VCaP (cell line): ENCODE data around the gene TYW1.
"Not testable (repeated sequence)": the region's sequence is repeated elsewhere in the genome, so short reads cannot be mapped to it uniquely, and the experiment has no call there.

ENCODE experiments used
- H3K27ac ChIP-seq: fragments of 450-650 bp; 2 replicates; pipeline ENCODE4 v1.5.1; 2017
- TF ChIP-seq, protein P1 (sequence below): fragments of 450-650 bp; conservative IDR thresholded peaks from 2 replicates; pipeline ENCODE4 v1.5.1; 2017; ENCODE audit warnings: mild to moderate bottlenecking, moderate library complexity

The TYW1 gene

DNA sequence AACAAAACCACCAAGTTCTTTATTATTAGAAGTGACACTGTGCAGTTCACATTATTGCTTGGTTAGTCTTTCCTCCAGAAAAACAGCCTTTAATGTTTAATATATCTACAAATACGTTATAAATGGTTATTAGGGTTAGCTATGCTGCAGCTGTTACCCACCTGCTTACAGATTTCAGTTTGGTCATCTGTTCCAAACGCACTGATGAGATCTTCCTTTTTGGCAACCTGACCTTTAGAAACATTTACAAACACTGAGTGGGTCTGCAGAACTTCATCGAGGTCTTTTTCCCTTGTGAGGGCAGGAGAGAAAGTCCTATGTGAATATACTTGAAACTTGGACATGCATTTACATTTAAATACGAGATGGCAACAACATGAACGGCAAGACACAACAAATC, 2.6 kb upstream of the TYW1 start:
- H3K27ac ChIP-seq = peak overlapping the region; percentile 82

- peak overlapping the region; percentile 82 for H3K27ac ChIP-seq
- TF ChIP-seq, protein P1, sequence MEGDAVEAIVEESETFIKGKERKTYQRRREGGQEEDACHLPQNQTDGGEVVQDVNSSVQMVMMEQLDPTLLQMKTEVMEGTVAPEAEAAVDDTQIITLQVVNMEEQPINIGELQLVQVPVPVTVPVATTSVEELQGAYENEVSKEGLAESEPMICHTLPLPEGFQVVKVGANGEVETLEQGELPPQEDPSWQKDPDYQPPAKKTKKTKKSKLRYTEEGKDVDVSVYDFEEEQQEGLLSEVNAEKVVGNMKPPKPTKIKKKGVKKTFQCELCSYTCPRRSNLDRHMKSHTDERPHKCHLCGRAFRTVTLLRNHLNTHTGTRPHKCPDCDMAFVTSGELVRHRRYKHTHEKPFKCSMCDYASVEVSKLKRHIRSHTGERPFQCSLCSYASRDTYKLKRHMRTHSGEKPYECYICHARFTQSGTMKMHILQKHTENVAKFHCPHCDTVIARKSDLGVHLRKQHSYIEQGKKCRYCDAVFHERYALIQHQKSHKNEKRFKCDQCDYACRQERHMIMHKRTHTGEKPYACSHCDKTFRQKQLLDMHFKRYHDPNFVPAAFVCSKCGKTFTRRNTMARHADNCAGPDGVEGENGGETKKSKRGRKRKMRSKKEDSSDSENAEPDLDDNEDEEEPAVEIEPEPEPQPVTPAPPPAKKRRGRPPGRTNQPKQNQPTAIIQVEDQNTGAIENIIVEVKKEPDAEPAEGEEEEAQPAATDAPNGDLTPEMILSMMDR = peak; percentile 66
These were observed 2.0 kb upstream of the TYW1 start for GRCh38 chr7:66994691-66995049.

GRCh38 chr7:66995050-66995776, 1.4 kb upstream of the TYW1 start, which contains the start of gene SBDS:
Gene SBDS, minus strand, starts transcription at chr7:66995586. Its CDS starts 169 bp downstream, at chr7:66995417.
- H3K27ac ChIP-seq = peak within 1 kb of the TSS; percentile 82
- TF ChIP-seq, protein P1 = peak; percentile 29

DNA sequence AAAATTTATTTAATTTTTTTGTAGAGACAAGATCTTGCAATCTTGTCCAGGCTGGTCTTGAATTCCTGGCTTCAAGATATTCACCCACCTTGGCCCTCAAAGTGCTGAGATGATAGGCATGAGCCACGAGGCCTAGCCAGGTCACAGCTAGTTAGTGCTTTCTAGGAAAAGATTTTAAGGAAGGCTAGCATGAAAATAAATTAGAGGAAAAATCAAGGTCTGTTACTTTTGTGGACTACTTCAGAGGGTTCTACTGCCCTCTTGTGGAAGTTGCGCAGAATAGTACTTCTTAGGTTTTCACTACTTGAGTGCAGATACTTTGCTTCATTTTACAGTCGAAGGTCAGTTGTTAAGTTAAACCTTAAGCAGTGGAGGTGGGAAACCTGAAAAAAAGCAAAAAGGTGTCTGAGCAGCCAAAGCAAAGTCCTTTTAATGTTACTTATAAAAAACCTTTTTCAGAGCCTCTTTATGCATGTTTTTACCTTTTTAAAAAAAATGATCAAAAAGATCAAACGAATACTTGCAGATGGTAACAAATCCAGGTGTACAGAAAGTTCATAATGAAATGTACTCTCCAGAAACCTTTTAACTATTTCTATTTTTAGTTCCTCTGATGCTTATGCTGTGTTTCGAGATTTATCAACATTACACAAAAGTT, 4.1 kb downstream of the TYW1 start:
- not testable (repeated sequence) for H3K27ac ChIP-seq
- TF ChIP-seq, protein P1 = peak; percentile 59

DNA sequence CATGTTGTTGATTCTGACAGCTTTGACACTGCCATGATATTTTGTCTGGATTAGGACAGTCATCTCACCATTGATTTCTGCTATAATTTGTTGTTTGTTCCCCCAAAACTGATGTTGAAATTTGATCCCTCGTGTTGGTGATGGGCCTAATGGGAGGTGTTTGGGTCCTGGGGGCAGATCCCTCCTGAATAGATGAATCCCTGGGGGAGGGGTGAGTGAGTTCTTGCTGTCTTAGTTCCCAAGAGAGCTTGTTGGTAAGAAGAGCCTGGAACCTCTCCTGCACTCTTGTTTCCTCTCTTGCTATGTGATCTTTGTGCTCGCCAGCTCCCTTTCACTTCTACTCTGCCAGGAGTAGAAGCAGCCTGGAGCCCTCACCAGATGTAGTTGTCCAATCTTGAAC, 7.5 kb downstream of the TYW1 start:
- H3K27ac ChIP-seq = not testable (repeated sequence)

DNA sequence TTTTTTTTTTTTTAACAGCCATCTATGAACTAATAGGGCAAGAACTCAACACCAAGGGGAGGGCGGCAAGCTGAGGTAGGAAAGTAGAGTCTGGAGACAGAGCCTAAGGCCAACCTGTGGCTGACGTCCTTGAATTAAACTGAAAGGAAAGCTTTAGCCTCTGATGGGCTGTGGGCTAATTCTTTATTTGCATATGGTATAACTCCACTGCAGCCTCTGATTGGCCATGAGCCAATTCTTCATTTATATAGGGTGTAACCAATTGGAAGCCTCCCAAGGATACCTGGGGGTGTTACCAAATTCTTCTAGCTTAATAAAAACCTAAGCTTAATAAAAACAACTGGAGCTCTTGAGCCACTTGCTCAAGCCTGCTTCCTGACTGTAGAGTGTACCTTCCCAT, 10.3 kb downstream of the TYW1 start:
- TF ChIP-seq, protein P1 = no peak
- no peak overlapping the region for H3K27ac ChIP-seq

DNA sequence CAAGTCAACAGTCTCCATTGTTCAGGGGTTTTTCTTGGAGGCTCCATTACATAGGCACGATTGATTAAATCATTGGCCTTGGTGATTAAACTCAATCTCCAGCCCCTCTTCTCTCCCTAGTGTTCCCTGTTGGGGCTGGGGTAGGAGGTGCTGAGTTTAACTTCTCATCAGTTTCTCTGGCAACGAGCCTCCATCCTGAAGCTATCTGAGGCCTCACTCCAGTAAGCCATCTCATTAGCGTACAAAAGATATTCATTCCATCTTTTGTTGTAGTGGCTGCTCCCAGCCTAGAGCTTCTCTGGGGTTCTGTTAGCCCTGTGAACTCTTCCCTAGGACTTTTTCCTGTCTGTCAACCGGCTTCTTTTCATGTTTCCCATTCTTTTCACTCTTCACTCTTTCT, 11.6 kb downstream of the TYW1 start:
- TF ChIP-seq, protein P1 = no peak
- H3K27ac ChIP-seq = no peak overlapping the region

DNA sequence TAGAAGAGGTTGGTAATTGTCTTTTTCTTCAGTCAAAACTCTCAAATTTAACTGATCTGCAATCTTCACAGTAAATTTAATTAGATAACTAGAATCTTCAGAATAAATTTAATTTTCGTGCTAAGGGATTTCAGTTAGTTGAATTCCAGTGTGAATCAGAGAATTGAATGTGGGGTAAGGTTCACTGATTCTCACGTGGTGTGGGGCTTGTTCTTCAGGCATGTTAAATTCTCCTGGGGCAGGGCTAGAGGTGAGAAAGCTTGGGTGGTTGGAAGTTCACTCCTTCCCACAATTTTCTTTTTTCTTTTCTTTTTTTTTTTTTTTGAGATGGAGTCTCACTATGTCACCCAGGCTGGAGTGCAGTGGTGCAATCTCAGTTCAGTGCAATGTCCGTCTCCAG, 13.0 kb downstream of the TYW1 start:
- not testable (repeated sequence) for H3K27ac ChIP-seq

- not testable (repeated sequence) for H3K27ac ChIP-seq
These were observed 17.5 kb downstream of the TYW1 start for GRCh38 chr7:67014076-67014622.

DNA sequence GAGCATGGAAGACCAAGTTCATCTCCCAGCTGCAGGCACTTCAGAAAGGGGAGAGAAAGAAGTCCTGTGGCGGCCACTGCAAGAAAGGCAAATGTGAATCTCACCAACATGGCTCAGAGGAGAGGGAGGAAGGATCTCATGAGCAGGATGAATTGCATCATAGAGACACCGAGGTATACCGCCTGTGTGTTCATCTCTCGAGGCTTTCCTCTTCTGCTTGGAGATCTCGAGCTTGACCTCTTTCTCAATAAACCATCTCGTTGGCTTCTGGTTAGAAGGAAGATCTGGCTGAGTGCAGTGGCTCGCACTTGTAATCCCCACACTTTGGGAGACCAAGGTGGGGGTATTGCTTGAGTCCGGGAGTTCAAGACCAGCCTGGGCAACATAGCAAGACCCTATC, 21.3 kb downstream of the TYW1 start:
- not testable (repeated sequence) for H3K27ac ChIP-seq
